H1 (cell line): ENCODE data around the gene PKDREJ. TPM values are rescaled to one million over a fixed set of nuclear protein-coding genes. Genes with fewer than 3 reads are reported as not detected.

Experiments
- ATF2 ChIP-seq: IDR thresholded peaks from 2 replicates; pipeline ENCODE4 v1.6.1; 2012; ENCODE audit warnings: low read length, inconsistent platforms
- BCL11A ChIP-seq, 2 experiments: IDR thresholded peaks; one replicate each; pipeline ENCODE4 v1.6.1; 2011; ENCODE audit warnings: low read depth in 2 of 2, low read length in 2 of 2, mild to moderate bottlenecking in 2 of 2
- CBX5 ChIP-seq: fragments of 300-800, 300-1000 bp; sonication (generic); IDR thresholded peaks from 2 replicates; pipeline ENCODE4 v1.7.1; 2016; ENCODE audit warnings: antibody characterized with exemption, low read length, low read depth
- CEBPB ChIP-seq: IDR thresholded peaks from 2 replicates; pipeline ENCODE4 v1.6.1; 2012; ENCODE audit warnings: low read depth, low read length
- POLR2AphosphoS5 ChIP-seq: IDR thresholded peaks from 2 replicates; pipeline ENCODE4 v1.6.1; 2011; ENCODE audit warnings: low read depth, low read length
- SAP30 ChIP-seq: fragments of 300-600 bp; sonication (generic); IDR thresholded peaks from 2 replicates; pipeline ENCODE4 v1.7.1; 2012; ENCODE audit warnings: low read length, moderate library complexity, mild to moderate bottlenecking, inconsistent platforms; ENCODE audit not compliant: insufficient read depth, insufficient replicate concordance
- TAF7 ChIP-seq: optimal IDR thresholded peaks from 2 replicates; pipeline ENCODE3; 2011; ENCODE audit warnings: low read depth, mild to moderate bottlenecking, inconsistent platforms, low read length, moderate library complexity, borderline replicate concordance
- polyA plus RNA-seq, 7 experiments: library from polyadenylated mRNA; depleted of rRNA in 3 of 7; stranded (reverse) in 5 of 7; unstranded in 2 of 7; fragments of >200 nt in 5 of 7; fragments of 200-250 nt in 2 of 7; gene quantifications; 1 replicate in 5 of 7; 2 replicates in 1 of 7; 4 replicates in 1 of 7; pipeline versions ENCODE4 v1.2.1 to v1.2.3, GENCODE V29; 2011 to 2013; ENCODE audit warnings: missing spikeins in 2 of 7, mixed read lengths in 2 of 7
- total RNA-seq: library from RNA; stranded (reverse); fragmentation: NEBNext Ultra II Directional; extraction: Animal tissue kit (Norgen Biotek cat#: 25700); gene quantifications from 2 replicates; pipeline ENCODE4 v1.2.1, GENCODE V29; 2021
- TF ChIP-seq, protein P1 (sequence below): fragments of 300-600 bp; sonication (generic); IDR thresholded peaks from 2 replicates; pipeline ENCODE4 v1.7.1; 2012; ENCODE audit warnings: low read length, moderate library complexity, mild to moderate bottlenecking, inconsistent platforms; ENCODE audit not compliant: insufficient replicate concordance

PKDREJ gene
- total and polyA plus RNA-seq, 2 of the 8 experiments (the other 6 are each of a cell fraction or from before 2014, with no cell fraction given): 0.02 to 0.04 TPM

DNA sequence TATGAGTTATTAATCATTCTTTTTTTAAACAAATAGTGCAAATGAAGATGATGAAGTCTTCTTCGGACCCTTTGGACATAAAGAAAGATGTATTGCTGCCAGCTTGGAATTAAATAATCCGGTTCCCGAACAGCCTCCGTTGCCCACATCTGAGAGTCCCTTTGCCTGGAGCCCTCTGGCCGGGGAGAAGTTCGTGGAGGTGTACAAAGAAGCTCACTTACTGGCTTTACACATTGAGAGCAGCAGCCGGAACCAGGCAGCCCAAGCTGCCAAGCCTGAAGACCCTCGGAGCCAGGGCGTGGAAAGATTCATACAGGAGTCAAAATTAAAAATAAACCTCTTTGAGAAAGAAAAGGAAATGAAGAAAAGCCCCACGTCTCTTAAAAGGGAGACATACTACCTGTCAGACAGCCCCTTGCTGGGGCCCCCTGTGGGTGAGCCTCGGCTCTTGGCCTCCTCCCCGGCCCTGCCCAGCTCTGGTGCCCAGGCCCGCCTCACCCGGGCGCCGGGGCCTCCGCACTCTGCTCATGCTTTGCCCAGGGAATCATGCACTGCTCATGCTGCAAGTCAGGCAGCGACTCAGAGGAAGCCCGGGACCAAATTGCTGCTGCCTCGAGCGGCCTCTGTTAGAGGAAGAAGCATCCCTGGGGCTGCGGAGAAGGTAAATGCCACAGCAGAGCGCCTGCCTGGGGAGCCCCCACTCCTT is 45.3 kb upstream of the PKDREJ start (continued):
- TF ChIP-seq ATF2 (no peak), CEBPB (no peak), BCL11A (IDR thresholded peaks at IDR 0.05; ENCODE audit: low read depth in 2 of 2, low read length in 2 of 2) (no peak), CBX5 (no peak), SAP30 (no peak), POLR2AphosphoS5 (no peak), TAF7 (no peak)
- TF ChIP-seq, protein P1, sequence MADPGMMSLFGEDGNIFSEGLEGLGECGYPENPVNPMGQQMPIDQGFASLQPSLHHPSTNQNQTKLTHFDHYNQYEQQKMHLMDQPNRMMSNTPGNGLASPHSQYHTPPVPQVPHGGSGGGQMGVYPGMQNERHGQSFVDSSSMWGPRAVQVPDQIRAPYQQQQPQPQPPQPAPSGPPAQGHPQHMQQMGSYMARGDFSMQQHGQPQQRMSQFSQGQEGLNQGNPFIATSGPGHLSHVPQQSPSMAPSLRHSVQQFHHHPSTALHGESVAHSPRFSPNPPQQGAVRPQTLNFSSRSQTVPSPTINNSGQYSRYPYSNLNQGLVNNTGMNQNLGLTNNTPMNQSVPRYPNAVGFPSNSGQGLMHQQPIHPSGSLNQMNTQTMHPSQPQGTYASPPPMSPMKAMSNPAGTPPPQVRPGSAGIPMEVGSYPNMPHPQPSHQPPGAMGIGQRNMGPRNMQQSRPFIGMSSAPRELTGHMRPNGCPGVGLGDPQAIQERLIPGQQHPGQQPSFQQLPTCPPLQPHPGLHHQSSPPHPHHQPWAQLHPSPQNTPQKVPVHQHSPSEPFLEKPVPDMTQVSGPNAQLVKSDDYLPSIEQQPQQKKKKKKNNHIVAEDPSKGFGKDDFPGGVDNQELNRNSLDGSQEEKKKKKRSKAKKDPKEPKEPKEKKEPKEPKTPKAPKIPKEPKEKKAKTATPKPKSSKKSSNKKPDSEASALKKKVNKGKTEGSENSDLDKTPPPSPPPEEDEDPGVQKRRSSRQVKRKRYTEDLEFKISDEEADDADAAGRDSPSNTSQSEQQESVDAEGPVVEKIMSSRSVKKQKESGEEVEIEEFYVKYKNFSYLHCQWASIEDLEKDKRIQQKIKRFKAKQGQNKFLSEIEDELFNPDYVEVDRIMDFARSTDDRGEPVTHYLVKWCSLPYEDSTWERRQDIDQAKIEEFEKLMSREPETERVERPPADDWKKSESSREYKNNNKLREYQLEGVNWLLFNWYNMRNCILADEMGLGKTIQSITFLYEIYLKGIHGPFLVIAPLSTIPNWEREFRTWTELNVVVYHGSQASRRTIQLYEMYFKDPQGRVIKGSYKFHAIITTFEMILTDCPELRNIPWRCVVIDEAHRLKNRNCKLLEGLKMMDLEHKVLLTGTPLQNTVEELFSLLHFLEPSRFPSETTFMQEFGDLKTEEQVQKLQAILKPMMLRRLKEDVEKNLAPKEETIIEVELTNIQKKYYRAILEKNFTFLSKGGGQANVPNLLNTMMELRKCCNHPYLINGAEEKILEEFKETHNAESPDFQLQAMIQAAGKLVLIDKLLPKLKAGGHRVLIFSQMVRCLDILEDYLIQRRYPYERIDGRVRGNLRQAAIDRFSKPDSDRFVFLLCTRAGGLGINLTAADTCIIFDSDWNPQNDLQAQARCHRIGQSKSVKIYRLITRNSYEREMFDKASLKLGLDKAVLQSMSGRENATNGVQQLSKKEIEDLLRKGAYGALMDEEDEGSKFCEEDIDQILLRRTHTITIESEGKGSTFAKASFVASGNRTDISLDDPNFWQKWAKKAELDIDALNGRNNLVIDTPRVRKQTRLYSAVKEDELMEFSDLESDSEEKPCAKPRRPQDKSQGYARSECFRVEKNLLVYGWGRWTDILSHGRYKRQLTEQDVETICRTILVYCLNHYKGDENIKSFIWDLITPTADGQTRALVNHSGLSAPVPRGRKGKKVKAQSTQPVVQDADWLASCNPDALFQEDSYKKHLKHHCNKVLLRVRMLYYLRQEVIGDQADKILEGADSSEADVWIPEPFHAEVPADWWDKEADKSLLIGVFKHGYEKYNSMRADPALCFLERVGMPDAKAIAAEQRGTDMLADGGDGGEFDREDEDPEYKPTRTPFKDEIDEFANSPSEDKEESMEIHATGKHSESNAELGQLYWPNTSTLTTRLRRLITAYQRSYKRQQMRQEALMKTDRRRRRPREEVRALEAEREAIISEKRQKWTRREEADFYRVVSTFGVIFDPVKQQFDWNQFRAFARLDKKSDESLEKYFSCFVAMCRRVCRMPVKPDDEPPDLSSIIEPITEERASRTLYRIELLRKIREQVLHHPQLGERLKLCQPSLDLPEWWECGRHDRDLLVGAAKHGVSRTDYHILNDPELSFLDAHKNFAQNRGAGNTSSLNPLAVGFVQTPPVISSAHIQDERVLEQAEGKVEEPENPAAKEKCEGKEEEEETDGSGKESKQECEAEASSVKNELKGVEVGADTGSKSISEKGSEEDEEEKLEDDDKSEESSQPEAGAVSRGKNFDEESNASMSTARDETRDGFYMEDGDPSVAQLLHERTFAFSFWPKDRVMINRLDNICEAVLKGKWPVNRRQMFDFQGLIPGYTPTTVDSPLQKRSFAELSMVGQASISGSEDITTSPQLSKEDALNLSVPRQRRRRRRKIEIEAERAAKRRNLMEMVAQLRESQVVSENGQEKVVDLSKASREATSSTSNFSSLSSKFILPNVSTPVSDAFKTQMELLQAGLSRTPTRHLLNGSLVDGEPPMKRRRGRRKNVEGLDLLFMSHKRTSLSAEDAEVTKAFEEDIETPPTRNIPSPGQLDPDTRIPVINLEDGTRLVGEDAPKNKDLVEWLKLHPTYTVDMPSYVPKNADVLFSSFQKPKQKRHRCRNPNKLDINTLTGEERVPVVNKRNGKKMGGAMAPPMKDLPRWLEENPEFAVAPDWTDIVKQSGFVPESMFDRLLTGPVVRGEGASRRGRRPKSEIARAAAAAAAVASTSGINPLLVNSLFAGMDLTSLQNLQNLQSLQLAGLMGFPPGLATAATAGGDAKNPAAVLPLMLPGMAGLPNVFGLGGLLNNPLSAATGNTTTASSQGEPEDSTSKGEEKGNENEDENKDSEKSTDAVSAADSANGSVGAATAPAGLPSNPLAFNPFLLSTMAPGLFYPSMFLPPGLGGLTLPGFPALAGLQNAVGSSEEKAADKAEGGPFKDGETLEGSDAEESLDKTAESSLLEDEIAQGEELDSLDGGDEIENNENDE: no peak
